ENCODE results near the gene ZNF189. TPM values are rescaled to one million over a fixed set of nuclear protein-coding genes. Genes with fewer than 3 reads are reported as not detected.

Gene ZNF189
- total RNA-seq, 1 donor from 2014 or later = 12.1 TPM

GRCh38 chr9:101371813-101372212 is 26.8 kb upstream of the ZNF189 start:
- no peak overlapping the region for H3K4me3 ChIP-seq (ENCODE audit: low read depth, low read length)
- TF ChIP-seq CTCF (IDR thresholded peaks at IDR 0.05; ENCODE audit: insufficient read depth, low read length, severe bottlenecking) = no peak
- no peaks in the 10 kb centered on the region for H3K27me3 ChIP-seq (ENCODE audit: control insufficient read depth, insufficient read depth, low read length)
- no peaks in the 10 kb centered on the region for H3K36me3 ChIP-seq (ENCODE audit: control insufficient read depth, insufficient read depth, low read length)
- DNase-seq (ENCODE audit: low read depth) (no peak), FAIRE-seq (no peak)

- no peak for TF ChIP-seq CTCF (IDR thresholded peaks at IDR 0.05; ENCODE audit: insufficient read depth, low read length, severe bottlenecking)
- FAIRE-seq (no peak), DNase-seq (ENCODE audit: low read depth) (no peak)
- Histone ChIP-seq H3K27me3 (ENCODE audit: control insufficient read depth, insufficient read depth, low read length) (no peaks in the 10 kb centered on the region), H3K36me3 (ENCODE audit: control insufficient read depth, insufficient read depth, low read length) (no peaks in the 10 kb centered on the region), H3K4me3 (ENCODE audit: low read depth, low read length) (no peak overlapping the region)
These were observed 26.1 kb upstream of the ZNF189 start for GRCh38 chr9:101372327-101373118.

GRCh38 chr9:101375546-101375945 is 23.1 kb upstream of the ZNF189 start:
- H3K27me3 ChIP-seq (ENCODE audit: control insufficient read depth, insufficient read depth, low read length) = no peaks in the 10 kb centered on the region
- no peak for FAIRE-seq
- H3K36me3 ChIP-seq (ENCODE audit: control insufficient read depth, insufficient read depth, low read length) = no peaks in the 10 kb centered on the region
- no peak for TF ChIP-seq CTCF (IDR thresholded peaks at IDR 0.05; ENCODE audit: insufficient read depth, low read length, severe bottlenecking)
- DNase-seq (ENCODE audit: low read depth) = no peak
- no peak overlapping the region for H3K4me3 ChIP-seq (ENCODE audit: low read depth, low read length)

GRCh38 chr9:101376111-101376848 is 22.4 kb upstream of the ZNF189 start:
- FAIRE-seq (no peak), DNase-seq (ENCODE audit: low read depth) (peak; percentile 67)
- no peak for TF ChIP-seq CTCF (IDR thresholded peaks at IDR 0.05; ENCODE audit: insufficient read depth, low read length, severe bottlenecking)
- Histone ChIP-seq H3K27me3 (ENCODE audit: control insufficient read depth, insufficient read depth, low read length) (no peaks in the 10 kb centered on the region), H3K36me3 (ENCODE audit: control insufficient read depth, insufficient read depth, low read length) (no peaks in the 10 kb centered on the region), H3K4me3 (ENCODE audit: low read depth, low read length) (no peak overlapping the region)

- FAIRE-seq = no peak
- TF ChIP-seq CTCF (IDR thresholded peaks at IDR 0.05; ENCODE audit: insufficient read depth, low read length, severe bottlenecking) = no peak
- H3K4me3 ChIP-seq (ENCODE audit: low read depth, low read length) = no peak overlapping the region
- peak; percentile 59 for DNase-seq (ENCODE audit: low read depth)
- H3K27me3 ChIP-seq (ENCODE audit: control insufficient read depth, insufficient read depth, low read length) = no peaks in the 10 kb centered on the region
- H3K36me3 ChIP-seq (ENCODE audit: control insufficient read depth, insufficient read depth, low read length) = no peaks in the 10 kb centered on the region
These were observed 18.4 kb upstream of the ZNF189 start for GRCh38 chr9:101380295-101380694.
